ENCODE data around the gene ISG20L2. TPM values are rescaled to one million over a fixed set of nuclear protein-coding genes. Genes with fewer than 3 reads are reported as not detected.

The ISG20L2 gene
- total RNA-seq, 2 donors from 2014 or later: 15.0 to 19.8 TPM

DNA sequence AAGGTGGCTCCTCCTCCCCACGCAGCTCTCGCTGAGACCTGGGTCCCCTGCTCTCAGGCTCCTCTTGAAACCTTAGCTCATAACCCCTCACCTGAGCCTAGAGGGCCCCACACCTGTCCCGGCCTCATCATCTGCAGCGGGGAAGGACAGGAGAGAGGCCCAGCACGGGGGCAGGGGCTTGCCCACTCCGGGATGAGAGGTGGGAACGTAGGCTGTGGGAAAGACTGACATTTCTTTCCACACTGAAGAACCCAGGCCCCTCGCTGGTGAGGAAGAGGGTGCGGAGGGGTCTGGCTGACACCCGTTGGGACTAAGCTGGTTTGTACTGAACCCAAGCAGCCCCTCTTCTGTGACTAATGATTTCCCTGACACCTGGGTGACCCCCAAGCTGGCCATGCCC lies 37.4 kb downstream of the ISG20L2 start:
- H3K36me3 ChIP-seq: no peaks in the 10 kb centered on the region

DNA sequence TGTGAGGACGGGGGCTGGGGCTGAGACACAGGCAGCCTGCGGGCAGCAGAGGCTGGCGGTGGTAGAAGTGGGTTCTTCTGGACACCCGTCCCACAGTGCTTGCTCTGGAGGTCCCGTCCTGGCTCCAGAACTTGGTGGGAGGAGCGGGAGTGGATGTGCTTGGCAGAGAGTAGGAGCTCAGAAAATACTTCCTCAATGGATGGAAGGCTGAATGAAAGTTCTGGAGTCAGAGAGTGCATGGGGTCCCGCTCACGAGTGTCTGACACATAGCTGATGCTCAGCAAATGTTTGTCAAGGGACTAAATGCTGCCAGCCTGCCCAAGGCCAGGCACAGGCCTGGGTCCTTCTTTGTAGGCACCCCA lies 37.9 kb downstream of the ISG20L2 start:
- peaks cover 0 to 4% of the 10 kb centered on the region in 2 donors for H3K4me1 ChIP-seq (ENCODE audit: control insufficient read depth in 1 of 2, low read depth in 2 of 2)
- peaks cover 10% of the 10 kb centered on the region for H3K27me3 ChIP-seq (replicated peaks; ENCODE audit: insufficient read depth)
- no peak overlapping the region for H3K4me3 ChIP-seq
- no peaks in the 10 kb centered on the region for H3K9me3 ChIP-seq
- no peak for DNase-seq (ENCODE audit: low spot score)
- TF ChIP-seq, protein P1, sequence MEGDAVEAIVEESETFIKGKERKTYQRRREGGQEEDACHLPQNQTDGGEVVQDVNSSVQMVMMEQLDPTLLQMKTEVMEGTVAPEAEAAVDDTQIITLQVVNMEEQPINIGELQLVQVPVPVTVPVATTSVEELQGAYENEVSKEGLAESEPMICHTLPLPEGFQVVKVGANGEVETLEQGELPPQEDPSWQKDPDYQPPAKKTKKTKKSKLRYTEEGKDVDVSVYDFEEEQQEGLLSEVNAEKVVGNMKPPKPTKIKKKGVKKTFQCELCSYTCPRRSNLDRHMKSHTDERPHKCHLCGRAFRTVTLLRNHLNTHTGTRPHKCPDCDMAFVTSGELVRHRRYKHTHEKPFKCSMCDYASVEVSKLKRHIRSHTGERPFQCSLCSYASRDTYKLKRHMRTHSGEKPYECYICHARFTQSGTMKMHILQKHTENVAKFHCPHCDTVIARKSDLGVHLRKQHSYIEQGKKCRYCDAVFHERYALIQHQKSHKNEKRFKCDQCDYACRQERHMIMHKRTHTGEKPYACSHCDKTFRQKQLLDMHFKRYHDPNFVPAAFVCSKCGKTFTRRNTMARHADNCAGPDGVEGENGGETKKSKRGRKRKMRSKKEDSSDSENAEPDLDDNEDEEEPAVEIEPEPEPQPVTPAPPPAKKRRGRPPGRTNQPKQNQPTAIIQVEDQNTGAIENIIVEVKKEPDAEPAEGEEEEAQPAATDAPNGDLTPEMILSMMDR (IDR thresholded peaks at IDR 0.05): no peak
- no peak for ATAC-seq (ENCODE audit: insufficient number of reproducible peaks, low FRiP score, low read depth)
- no peak overlapping the region for H3K27ac ChIP-seq
- no peaks in the 10 kb centered on the region for H3K36me3 ChIP-seq

More for the DNA sequence above, 37.4 kb downstream of the ISG20L2 start:
- ATAC-seq (ENCODE audit: insufficient number of reproducible peaks, low FRiP score, low read depth): no peak
- H3K4me3 ChIP-seq: no peak overlapping the region
- TF ChIP-seq, protein P1 (IDR thresholded peaks at IDR 0.05): no peak
- H3K9me3 ChIP-seq: no peaks in the 10 kb centered on the region
- H3K27ac ChIP-seq: no peak overlapping the region
- DNase-seq (ENCODE audit: low spot score): no peak
- H3K27me3 ChIP-seq (replicated peaks; ENCODE audit: insufficient read depth): peaks cover 10% of the 10 kb centered on the region
- H3K4me1 ChIP-seq (ENCODE audit: control insufficient read depth in 1 of 2, low read depth in 2 of 2): peaks cover 0 to 4% of the 10 kb centered on the region in 2 donors

DNA sequence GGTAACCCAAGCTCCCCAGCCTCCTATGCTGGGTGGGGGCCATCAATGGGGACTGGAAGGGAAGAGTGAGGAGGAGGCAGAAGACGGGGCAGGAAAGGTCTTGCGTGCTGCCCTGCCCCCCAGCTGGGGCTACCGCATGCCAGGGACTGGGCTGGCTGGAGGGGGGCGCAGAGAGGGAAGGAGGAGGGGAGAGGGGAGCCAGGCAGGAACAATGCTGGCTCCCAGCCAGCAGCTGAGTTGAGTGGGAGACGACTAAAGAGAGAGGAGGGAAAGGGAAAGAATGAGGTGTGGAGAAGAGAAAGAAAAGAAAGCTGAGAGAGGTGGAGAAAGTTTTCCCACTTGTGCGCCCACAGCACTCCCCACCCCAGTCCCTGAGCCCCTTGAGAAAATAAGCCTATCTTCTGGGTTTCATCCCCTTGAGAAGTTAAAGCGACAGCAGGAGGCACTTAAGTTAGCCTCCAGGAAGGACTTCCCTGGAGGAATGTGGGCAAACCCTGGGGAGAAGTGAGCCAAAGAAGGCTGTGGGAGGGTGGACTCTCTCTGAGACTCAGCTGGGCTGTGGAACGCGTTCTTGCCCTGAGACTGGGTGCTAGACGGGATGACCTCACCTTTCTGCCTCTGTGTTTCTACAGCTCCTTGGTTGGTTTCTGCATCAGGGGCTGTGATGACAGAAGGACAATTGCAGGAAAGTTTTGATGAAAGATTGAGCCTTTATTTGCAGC lies 38.5 kb downstream of the ISG20L2 start:
- DNase-seq (ENCODE audit: low spot score): no peak
- Histone ChIP-seq H3K27me3 (replicated peaks; ENCODE audit: insufficient read depth) (peaks cover 10% of the 10 kb centered on the region), H3K27ac (no peak overlapping the region), H3K4me3 (no peak overlapping the region), H3K9me3 (no peaks in the 10 kb centered on the region), H3K4me1 (ENCODE audit: control insufficient read depth in 1 of 2, low read depth in 2 of 2) (peaks cover 0 to 4% of the 10 kb centered on the region in 2 donors), H3K36me3 (no peaks in the 10 kb centered on the region)
- TF ChIP-seq, protein P1 (IDR thresholded peaks at IDR 0.05): no peak
- ATAC-seq (ENCODE audit: insufficient number of reproducible peaks, low FRiP score, low read depth): no peak

DNA sequence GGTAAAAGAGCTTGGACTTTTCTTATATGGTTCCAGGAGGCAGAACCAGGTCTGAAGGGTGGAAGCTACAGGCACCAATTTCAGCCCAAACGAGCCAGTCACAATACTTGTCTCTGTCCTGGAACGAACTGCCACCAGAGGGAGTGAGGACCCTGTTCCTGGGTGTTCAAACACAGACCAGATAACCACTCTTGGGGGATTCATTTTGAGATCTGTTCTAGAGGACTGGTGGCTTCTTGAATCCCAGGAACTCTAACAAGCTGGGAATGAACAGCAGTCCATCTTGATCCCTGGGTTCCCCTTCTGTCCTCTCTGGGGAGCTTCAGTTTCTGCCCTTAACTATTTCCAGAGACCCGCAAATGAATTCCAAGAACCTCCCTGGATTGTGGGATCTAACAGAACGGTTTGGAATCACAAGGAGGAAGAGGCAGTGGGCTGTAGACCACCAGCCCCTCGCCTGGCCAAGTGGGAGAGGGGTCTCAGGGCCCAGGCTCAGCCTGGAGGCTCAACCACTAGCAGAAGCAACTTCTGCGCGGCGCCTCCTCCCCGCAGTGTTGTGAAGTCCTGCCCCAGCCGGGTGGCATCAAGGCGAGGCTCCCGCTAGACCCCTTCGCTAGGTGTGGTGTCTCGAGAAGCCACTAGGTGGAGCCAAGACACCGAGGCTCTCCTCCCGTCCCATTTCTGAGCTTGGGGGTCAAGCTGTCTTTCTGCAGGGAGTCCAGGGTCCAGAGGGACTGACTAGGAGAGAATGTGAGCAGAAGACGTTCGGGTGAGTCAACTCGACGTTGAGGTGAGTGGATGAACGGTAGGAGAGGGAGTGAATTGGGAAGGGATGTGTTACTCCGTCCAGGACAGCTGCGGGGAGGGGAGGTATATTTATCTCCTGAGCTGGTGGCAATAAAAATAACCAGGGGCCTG lies 39.3 kb downstream of the ISG20L2 start:
- peak; percentile 38 for DNase-seq (ENCODE audit: low spot score)
- Histone ChIP-seq H3K27me3 (replicated peaks; ENCODE audit: insufficient read depth) (peaks cover 10% of the 10 kb centered on the region), H3K9me3 (no peaks in the 10 kb centered on the region), H3K4me1 (ENCODE audit: control insufficient read depth in 1 of 2, low read depth in 2 of 2) (peaks cover 0 to 4% of the 10 kb centered on the region in 2 donors), H3K4me3 (peak overlapping the region; percentile 10), H3K27ac (no peak overlapping the region), H3K36me3 (no peaks in the 10 kb centered on the region)
- no peak for ATAC-seq (ENCODE audit: insufficient number of reproducible peaks, low FRiP score, low read depth)
- TF ChIP-seq, protein P1 (IDR thresholded peaks at IDR 0.05): peak; percentile 92

DNA sequence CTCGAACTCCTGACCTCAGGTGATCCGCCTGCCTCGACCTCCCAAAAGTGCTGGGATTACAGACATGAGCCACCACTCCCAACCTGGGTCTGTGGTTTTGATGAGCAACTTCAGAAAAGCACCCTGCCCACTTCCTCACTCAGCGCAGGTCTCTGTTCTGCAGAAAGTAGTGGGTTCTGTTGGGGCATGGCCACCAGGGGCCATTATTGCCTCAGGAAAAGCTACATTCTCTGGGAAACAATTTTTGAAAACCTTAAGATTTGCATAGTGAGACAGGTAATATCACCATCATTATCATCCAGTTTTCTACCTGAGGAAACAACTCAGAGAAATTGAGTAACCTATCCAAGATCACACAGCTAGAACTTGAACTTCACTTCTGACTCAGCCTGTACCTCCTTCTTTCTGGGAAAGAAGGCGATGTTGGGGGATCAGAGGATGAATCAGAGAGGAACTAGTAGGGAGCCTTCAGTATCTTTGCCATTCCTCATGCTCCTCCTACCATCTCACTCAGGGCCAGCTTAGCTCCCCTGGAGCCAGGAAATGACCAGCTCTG lies 44.3 kb downstream of the ISG20L2 start:
- Histone ChIP-seq H3K4me3 (no peak overlapping the region), H3K27ac (no peak overlapping the region), H3K9me3 (no peaks in the 10 kb centered on the region), H3K27me3 (replicated peaks; ENCODE audit: insufficient read depth) (no peaks in the 10 kb centered on the region), H3K36me3 (no peaks in the 10 kb centered on the region), H3K4me1 (ENCODE audit: control insufficient read depth in 1 of 2, low read depth in 2 of 2) (no peaks in the 10 kb centered on the region)
- DNase-seq (ENCODE audit: low spot score): no peak
- TF ChIP-seq, protein P1 (IDR thresholded peaks at IDR 0.05): no peak
- ATAC-seq (ENCODE audit: insufficient number of reproducible peaks, low FRiP score, low read depth): no peak

Data from thoracic aorta (tissue), 2 donors.